K562 (cell line): ENCODE measurements around the gene ICAM3. TPM values are rescaled to one million over a fixed set of nuclear protein-coding genes. Genes with fewer than 3 reads are reported as not detected.

Source experiments
- ARNT ChIP-seq, 2 experiments: fragments of 450-650 bp; IDR thresholded peaks; 2 replicates each; pipeline ENCODE4 v1.6.1; 2016; ENCODE audit warnings: mild to moderate bottlenecking in 1 of 2
- DIDO1 ChIP-seq: fragments of 450-650 bp; IDR thresholded peaks from 2 replicates; pipeline ENCODE4 v1.6.1; 2016; ENCODE audit warnings: low read depth, missing biosample characterization, missing genetic modification characterization
- ERF ChIP-seq: fragments of 450-650 bp; formaldehyde crosslinking; IDR thresholded peaks from 2 replicates; pipeline ENCODE4 v1.4.0; 2020; ENCODE audit warnings: mild to moderate bottlenecking, mixed read lengths
- ETV1 ChIP-seq: fragments of 450-650 bp; conservative IDR thresholded peaks from 2 replicates; pipeline ENCODE4 v1.6.1; 2016; ENCODE audit warnings: missing genetic modification characterization, control low read depth, low read depth, missing compliant biosample characterization
- FOSL1 ChIP-seq: fragments of 200-800 bp; sonication (Bioruptor generic); conservative IDR thresholded peaks from 2 replicates; pipeline ENCODE4 v1.6.1; 2016; ENCODE audit warnings: missing genetic modification characterization, missing compliant biosample characterization
- GABPB1 ChIP-seq: sonication (generic); formaldehyde crosslinking; IDR thresholded peaks from 2 replicates; pipeline ENCODE4 v1.8.0; 2022; ENCODE audit warnings: mild to moderate bottlenecking, missing genetic modification reagents
- NR2C1 ChIP-seq, 2 experiments: fragments of 450-650 bp; IDR thresholded peaks; 2 replicates each; pipeline ENCODE4 v1.6.1; 2017; ENCODE audit warnings: mild to moderate bottlenecking in 2 of 2, antibody characterized with exemption in 1 of 2, inconsistent platforms in 1 of 2, missing compliant biosample characterization in 1 of 2, missing genetic modification characterization in 1 of 2
- NR4A1 ChIP-seq, 2 experiments: fragments of 250-450 bp in 1 of 2; fragments of 450-650 bp in 1 of 2; sonication (Bioruptor Pico) in 1 of 2; IDR thresholded peaks; 2 replicates each; pipeline versions ENCODE4 v1.4.0 to v1.6.1; 2016 to 2020; ENCODE audit warnings: mild to moderate bottlenecking in 2 of 2, missing compliant biosample characterization in 1 of 2, missing genetic modification characterization in 1 of 2, moderate library complexity in 1 of 2
- PRDM10 ChIP-seq: fragments of 450-650 bp; IDR thresholded peaks from 2 replicates; pipeline ENCODE4 v1.6.1; 2018; ENCODE audit not compliant: partially characterized antibody
- RBFOX2 ChIP-seq: fragments of 200-400 bp; formaldehyde crosslinking; IDR thresholded peaks from 2 replicates; pipeline ENCODE4 v1.6.1; 2017; ENCODE audit warnings: low read depth, mild to moderate bottlenecking, low read length, moderate library complexity
- RBM25 ChIP-seq: fragments of 200-400 bp; formaldehyde crosslinking; IDR thresholded peaks from 2 replicates; pipeline ENCODE4 v1.6.1; 2018; ENCODE audit warnings: low read length, low read depth, moderate library complexity; ENCODE audit not compliant: severe bottlenecking
- SNAPC5 ChIP-seq: fragments of 250-450 bp; sonication (Bioruptor Pico); IDR thresholded peaks from 2 replicates; pipeline ENCODE4 v1.8.0; 2021; ENCODE audit warnings: moderate library complexity, mild to moderate bottlenecking, inconsistent platforms
- TBL1XR1 ChIP-seq, 2 experiments: IDR thresholded peaks; 2 replicates each; pipeline ENCODE4 v1.6.1; 2012; ENCODE audit warnings: improper control_type of control experiment in 2 of 2, low read length in 2 of 2, mild to moderate bottlenecking in 1 of 2
- TEAD4 ChIP-seq, 2 experiments: sonication (generic) in 1 of 2; formaldehyde crosslinking in 1 of 2; IDR thresholded peaks; 2 replicates each; pipeline versions ENCODE4 v1.6.1 to v1.8.0; 2012 to 2022; ENCODE audit warnings: borderline replicate concordance in 1 of 2, inconsistent platforms in 1 of 2, low read length in 1 of 2, mild to moderate bottlenecking in 1 of 2, missing genetic modification reagents in 1 of 2
- TRIM24 ChIP-seq, 2 experiments: fragments of 450-650 bp; IDR thresholded peaks; 2 replicates each; pipeline ENCODE4 v1.6.1; 2016
- ZNF316 ChIP-seq: fragments of 450-650 bp; IDR thresholded peaks from 2 replicates; pipeline ENCODE4 v1.6.1; 2016
- ZNF511 ChIP-seq: sonication (generic); formaldehyde crosslinking; IDR thresholded peaks from 2 replicates; pipeline ENCODE4 v1.8.0; 2022; ENCODE audit warnings: mild to moderate bottlenecking, missing genetic modification reagents
- ZNF512 ChIP-seq: IDR thresholded peaks from 2 replicates; pipeline ENCODE4 v1.6.1; 2016; ENCODE audit warnings: missing genetic modification characterization, missing compliant biosample characterization
- ZSCAN29 ChIP-seq: fragments of 450-650 bp; IDR thresholded peaks from 2 replicates; pipeline ENCODE4 v1.6.1; 2017
- polyA plus RNA-seq, 8 experiments: library from polyadenylated mRNA; depleted of rRNA in 4 of 8; stranded (reverse) in 5 of 8; unstranded in 3 of 8; fragments of >200 nt; fragmentation: Nextera tagmentation in 2 of 8; fragmentation: Illumina TruSeq in 1 of 8; extraction: Ambion mirVana in 2 of 8; extraction: Trizol in 1 of 8; gene quantifications; 2 replicates each; pipeline versions ENCODE4 v1.2.1 to v1.2.3, GENCODE V29; 2011 to 2014; ENCODE audit warnings: inconsistent platforms in 1 of 8, missing spikeins in 1 of 8
- total RNA-seq, 7 experiments: library from RNA; depleted of rRNA in 6 of 7; stranded (reverse); fragments of >200 nt in 6 of 7; fragmentation: Illumina TruSeq in 2 of 7; extraction: Trizol in 2 of 7; gene quantifications; 2 replicates each; pipeline versions ENCODE4 v1.2.1 to v1.2.3, GENCODE V29; 2011 to 2021; ENCODE audit warnings: low replicate concordance in 1 of 7
- TF ChIP-seq, protein P1 (sequence below), 2 experiments: fragments of 250-450 bp in 1 of 2; fragments of 450-650 bp in 1 of 2; sonication (Bioruptor Pico) in 1 of 2; IDR thresholded peaks; 2 replicates each; pipeline versions ENCODE4 v1.6.1 to v1.8.0; 2016 to 2021; ENCODE audit warnings: mild to moderate bottlenecking in 2 of 2, moderate library complexity in 2 of 2, missing compliant biosample characterization in 1 of 2, missing genetic modification characterization in 1 of 2

ICAM3 gene
- total and polyA plus RNA-seq, 9 of the 15 experiments (the other 6 are each of a cell fraction or from before 2014, with no cell fraction given): 6.5 to 39.5 (median 24.2) TPM

GRCh38 chr19:10305139-10305806, 34.2 kb downstream of the ICAM3 start (continued):
- TF ChIP-seq RBFOX2 (peak; percentile 49), FOSL1 (peak; percentile 60), ZNF512 (tag) (no peak), ZSCAN29 (peak; percentile 88), ERF (CRISPR knock-in tag) (peak; percentile 86; the same call in 1 of the 2 replicates), NR2C1 (IDR thresholded peaks at IDR 0.05) (peak; percentile 99), NR2C1 (tag; IDR thresholded peaks at IDR 0.05) (peak; percentile 99), PRDM10 (peak; percentile 24), NR4A1 (CRISPR knock-in tag; IDR thresholded peaks at IDR 0.05) (no peak), NR4A1 (tag; IDR thresholded peaks at IDR 0.05) (peak; percentile 73; the same call in 1 of the 2 replicates), GABPB1 (CRISPR knock-in tag) (peak; percentile 41; the same call in 1 of the 2 replicates), TEAD4 (IDR thresholded peaks at IDR 0.05; ENCODE audit: low read length) (peak; percentile 14; the same call in 1 of the 2 replicates), TEAD4 (CRISPR knock-in tag; IDR thresholded peaks at IDR 0.05; ENCODE audit: borderline replicate concordance) (no peak), ARNT (IDR thresholded peaks at IDR 0.05) (peak in 1 of 2 experiments; percentile 76; a peak in 1 of 4 replicates), RBM25 (peak; percentile 98), ZNF511 (0 out of 2 replicates have a peak, but pooled peaks have one; percentile 18), DIDO1 (tag) (peak; percentile 46; the same call in 1 of the 2 replicates), TBL1XR1 (IDR thresholded peaks at IDR 0.05; ENCODE audit: low read length in 2 of 2) (0 out of 4 replicates have a peak, but pooled peaks of 1 of the 2 experiments have one; percentile 19), SNAPC5 (CRISPR knock-in tag) (no peak), ETV1 (tag) (0 out of 2 replicates have a peak, but pooled peaks have one; percentile 13), TRIM24 (IDR thresholded peaks at IDR 0.05) (peak; percentile 14 to 16; a peak in 1 of 4 replicates), ZNF316 (no peak)
- TF ChIP-seq, protein P1, sequence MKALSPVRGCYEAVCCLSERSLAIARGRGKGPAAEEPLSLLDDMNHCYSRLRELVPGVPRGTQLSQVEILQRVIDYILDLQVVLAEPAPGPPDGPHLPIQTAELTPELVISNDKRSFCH (CRISPR knock-in tag; IDR thresholded peaks at IDR 0.05): no peak
- TF ChIP-seq, protein P1 (tag; IDR thresholded peaks at IDR 0.05): peak; percentile 33; the same call in 1 of the 2 replicates
